ENCODE results near the gene INPPL1. TPM values are rescaled to one million over a fixed set of nuclear protein-coding genes. Genes with fewer than 3 reads are reported as not detected.

INPPL1 gene
- total RNA-seq, 2 donors from 2014 or later = 68.8 to 84.5 TPM

DNA sequence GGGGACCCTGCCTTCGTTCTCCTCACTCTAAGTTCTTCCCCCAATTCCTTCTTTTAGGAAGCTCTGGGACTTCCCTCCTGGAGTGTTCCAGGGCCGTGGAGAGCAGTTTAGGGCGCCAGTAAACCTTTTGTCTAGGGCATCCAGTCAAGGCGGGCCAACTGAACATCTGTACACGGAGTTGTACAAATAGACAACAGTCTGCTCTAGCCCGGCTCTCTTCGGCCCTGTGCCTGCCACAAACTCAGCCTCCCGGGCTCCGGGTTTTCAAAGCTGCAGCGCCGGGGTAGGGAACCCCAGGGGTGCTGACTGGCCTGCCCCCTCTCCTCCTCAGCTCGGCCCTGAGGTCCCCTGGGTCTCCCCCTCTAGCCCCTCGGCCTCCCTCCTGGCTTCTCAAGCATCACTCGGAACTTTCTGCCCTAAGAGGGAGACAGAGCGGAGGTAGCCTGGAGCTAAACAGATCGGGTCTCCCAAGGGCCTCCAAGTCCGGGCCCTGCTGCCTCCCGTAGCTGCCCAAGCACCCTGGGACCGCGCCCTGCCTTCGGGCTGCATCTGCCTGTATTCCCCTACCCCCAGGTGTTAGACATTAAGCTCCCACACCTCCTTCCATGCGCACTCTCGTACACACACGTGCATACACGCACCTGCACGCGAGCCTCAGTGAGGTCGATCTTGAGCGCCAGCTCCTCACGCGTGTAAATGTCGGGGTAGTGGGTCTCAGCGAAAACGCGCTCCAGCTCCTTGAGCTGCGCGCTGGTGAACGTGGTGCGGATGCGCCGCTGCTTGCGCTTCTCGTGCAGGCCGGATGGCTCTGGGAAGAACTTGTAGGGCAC lies 16.1 kb downstream of the INPPL1 start:
- TF ChIP-seq, protein P1, sequence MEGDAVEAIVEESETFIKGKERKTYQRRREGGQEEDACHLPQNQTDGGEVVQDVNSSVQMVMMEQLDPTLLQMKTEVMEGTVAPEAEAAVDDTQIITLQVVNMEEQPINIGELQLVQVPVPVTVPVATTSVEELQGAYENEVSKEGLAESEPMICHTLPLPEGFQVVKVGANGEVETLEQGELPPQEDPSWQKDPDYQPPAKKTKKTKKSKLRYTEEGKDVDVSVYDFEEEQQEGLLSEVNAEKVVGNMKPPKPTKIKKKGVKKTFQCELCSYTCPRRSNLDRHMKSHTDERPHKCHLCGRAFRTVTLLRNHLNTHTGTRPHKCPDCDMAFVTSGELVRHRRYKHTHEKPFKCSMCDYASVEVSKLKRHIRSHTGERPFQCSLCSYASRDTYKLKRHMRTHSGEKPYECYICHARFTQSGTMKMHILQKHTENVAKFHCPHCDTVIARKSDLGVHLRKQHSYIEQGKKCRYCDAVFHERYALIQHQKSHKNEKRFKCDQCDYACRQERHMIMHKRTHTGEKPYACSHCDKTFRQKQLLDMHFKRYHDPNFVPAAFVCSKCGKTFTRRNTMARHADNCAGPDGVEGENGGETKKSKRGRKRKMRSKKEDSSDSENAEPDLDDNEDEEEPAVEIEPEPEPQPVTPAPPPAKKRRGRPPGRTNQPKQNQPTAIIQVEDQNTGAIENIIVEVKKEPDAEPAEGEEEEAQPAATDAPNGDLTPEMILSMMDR (IDR thresholded peaks at IDR 0.05) = no peak
- H3K36me3 ChIP-seq = peaks cover 20% of the 10 kb centered on the region
- DNase-seq (ENCODE audit: low spot score) = no peak
- H3K27me3 ChIP-seq = peaks cover 24 to 34% of the 10 kb centered on the region in 2 donors
- peak overlapping the region in 1 of 2 donors; percentile 46 for H3K4me3 ChIP-seq
- H3K4me1 ChIP-seq = peaks cover 0 to 45% of the 10 kb centered on the region in 2 donors
- no peaks in the 10 kb centered on the region for H3K9me3 ChIP-seq
- H3K27ac ChIP-seq = no peak overlapping the region

DNA sequence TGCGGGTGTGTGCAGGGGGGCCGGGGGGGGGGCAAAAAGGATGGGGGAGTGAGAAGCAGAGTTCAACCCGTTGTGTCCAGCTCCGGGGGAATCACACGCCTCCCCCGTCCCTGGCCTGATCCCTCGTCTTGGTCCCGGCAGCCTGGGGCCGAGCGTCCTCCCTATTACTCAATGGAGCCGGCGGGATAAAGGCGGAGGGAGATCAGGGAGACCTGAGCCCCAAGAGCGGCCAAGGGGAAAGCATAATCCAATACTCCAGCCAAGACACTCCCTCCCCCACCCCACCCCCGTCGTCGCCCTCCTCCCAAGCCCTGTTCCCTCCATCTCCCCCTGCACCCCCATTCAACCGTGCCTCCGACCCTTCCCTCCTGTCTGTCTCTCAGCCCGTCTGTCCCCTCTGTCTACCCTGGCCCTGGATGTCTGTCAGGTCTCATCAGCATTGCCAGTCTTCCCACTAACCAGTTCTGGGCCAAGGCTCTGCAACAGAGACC lies 16.8 kb downstream of the INPPL1 start:
- Histone ChIP-seq H3K4me1 (peaks cover 0 to 45% of the 10 kb centered on the region in 2 donors), H3K4me3 (no peak overlapping the region), H3K9me3 (no peaks in the 10 kb centered on the region), H3K36me3 (peaks cover 15% of the 10 kb centered on the region), H3K27me3 (peaks cover 27 to 34% of the 10 kb centered on the region in 2 donors), H3K27ac (no peak overlapping the region)
- no peak for DNase-seq (ENCODE audit: low spot score)
- TF ChIP-seq, protein P1 (IDR thresholded peaks at IDR 0.05) = no peak

DNA sequence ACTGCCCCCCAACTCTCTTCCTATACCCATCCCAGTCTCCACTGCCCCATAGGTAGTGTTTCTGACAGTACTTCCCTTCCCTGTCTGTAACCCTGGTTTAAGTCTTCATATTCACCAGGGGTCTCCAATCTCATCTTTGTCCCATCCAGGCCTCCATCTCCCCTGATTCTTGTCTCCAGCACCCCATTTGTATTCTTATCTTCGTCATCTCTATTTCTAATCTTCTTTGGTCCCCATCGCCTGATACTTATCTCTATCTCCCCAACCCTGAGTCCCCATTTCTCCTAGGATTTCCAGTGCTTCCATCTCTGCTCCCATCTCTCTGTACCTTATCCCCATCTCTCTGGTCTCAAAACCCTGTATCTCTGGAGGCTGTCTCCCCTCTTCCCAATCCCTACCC lies 17.6 kb downstream of the INPPL1 start:
- no peak for DNase-seq (ENCODE audit: low spot score)
- no peaks in the 10 kb centered on the region for H3K9me3 ChIP-seq
- no peak overlapping the region for H3K4me3 ChIP-seq
- H3K27ac ChIP-seq = no peak overlapping the region
- TF ChIP-seq, protein P1 (IDR thresholded peaks at IDR 0.05) = no peak
- H3K4me1 ChIP-seq = peaks cover 0 to 45% of the 10 kb centered on the region in 2 donors
- H3K27me3 ChIP-seq = peaks cover 27 to 34% of the 10 kb centered on the region in 2 donors
- peaks cover 7% of the 10 kb centered on the region for H3K36me3 ChIP-seq

DNA sequence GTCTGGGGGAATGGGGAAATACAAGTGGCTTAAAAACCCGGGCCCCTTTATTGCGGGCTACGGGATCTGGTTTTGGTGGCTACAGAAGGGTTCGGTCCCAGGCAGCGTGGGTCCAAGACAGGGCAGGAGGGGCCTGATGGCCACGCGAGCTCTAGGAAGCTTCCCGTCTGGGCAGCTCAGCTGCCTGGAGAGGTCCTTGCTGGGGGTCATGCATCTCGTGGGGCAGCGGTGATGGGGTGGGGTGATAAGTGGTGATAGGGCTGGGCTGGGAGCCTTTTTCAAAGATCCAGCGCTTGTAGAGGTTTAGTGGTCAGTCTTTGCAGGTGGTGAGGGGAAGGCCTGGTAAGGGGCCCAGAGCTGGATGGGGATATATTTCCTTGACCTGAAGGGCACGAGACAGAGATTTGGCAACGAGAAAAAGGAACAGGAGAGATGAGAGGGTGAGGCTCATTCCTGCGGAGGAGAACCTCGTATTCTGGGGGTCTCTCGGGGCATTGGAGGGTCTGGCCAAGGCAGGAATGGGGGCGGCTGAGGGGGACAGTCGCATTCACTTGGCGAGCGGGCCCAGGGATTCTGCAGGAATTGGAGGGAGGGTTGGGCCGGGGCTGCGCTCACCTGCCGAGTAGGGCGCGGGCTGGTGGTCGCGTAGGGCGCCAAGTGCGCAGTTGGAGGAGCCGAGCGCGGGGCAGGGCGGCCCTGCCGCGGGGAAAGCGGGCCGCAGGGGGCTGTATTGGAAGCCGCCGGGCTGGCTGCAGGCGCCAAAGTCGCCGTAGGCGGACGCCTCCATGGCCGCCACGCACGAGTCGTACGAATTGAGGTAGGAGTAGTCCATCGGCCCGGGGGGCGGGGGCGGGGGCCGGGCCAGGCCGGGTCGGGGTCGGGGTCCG lies 18.8 kb downstream of the INPPL1 start:
- no peak overlapping the region for H3K27ac ChIP-seq
- peak overlapping the region in 1 of 2 donors; percentile 29 for H3K4me3 ChIP-seq
- peaks cover 27 to 34% of the 10 kb centered on the region in 2 donors for H3K27me3 ChIP-seq
- H3K36me3 ChIP-seq = no peaks in the 10 kb centered on the region
- H3K4me1 ChIP-seq = peaks cover 0 to 43% of the 10 kb centered on the region in 2 donors
- TF ChIP-seq, protein P1 (IDR thresholded peaks at IDR 0.05) = no peak
- H3K9me3 ChIP-seq = no peaks in the 10 kb centered on the region
- no peak for DNase-seq (ENCODE audit: low spot score)

DNA sequence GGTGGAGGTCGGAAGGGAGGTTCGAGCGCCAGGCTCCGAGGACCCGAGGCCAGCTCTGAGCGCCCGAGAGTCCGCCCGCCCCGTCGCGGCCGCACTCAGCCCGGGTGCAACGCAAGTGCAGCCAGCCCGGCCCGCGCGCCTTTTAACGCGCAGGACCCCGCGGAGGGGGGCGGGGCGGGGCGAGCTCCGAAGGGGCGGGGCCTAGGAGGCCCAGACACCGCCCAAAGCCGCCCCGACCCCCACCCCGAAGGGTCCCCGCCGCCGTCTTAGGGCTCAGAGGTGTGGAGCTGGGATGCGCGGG lies 19.4 kb downstream of the INPPL1 start, which contains the start of gene PHOX2A:
PHOX2A (minus strand) TSS at position 117 of the 301 bp plus-strand sequence. CDS start 172 bp downstream, outside the sequence.
- DNase-seq (ENCODE audit: low spot score) = no peak
- Histone ChIP-seq H3K27me3 (peaks cover 27 to 34% of the 10 kb centered on the region in 2 donors), H3K4me3 (peak within 1 kb of the TSS in 1 of 2 donors; percentile 29)

More for the DNA sequence above, 19.4 kb downstream of the INPPL1 start, which contains the start of gene PHOX2A:
- H3K4me1 ChIP-seq = peaks cover 0 to 37% of the 10 kb centered on the region in 2 donors
- TF ChIP-seq, protein P1 (IDR thresholded peaks at IDR 0.05) = no peak
- H3K9me3 ChIP-seq = no peaks in the 10 kb centered on the region
- H3K36me3 ChIP-seq = no peaks in the 10 kb centered on the region
- H3K27ac ChIP-seq = no peak within 1 kb of the TSS

All from right atrium auricular region (tissue), 2 donors.